GM12891 (cell line): ENCODE measurements around the gene EPAS1.

Experiments
- PAX5 ChIP-seq: IDR thresholded peaks from 2 replicates; pipeline ENCODE4 v1.6.1; 2011; ENCODE audit warnings: low read length, moderate library complexity, mild to moderate bottlenecking; ENCODE audit not compliant: insufficient read depth, severe bottlenecking
- POLR2A ChIP-seq: IDR thresholded peaks from 2 replicates; pipeline ENCODE4 v1.6.1; 2011; ENCODE audit warnings: low read depth, low read length, control low read depth
- POLR2AphosphoS5 ChIP-seq: IDR thresholded peaks from 2 replicates; pipeline ENCODE4 v1.6.1; 2011; ENCODE audit warnings: low read depth, low read length, control low read depth
- POU2F2 ChIP-seq: IDR thresholded peaks from 2 replicates; pipeline ENCODE4 v1.6.1; 2011; ENCODE audit warnings: low read depth, mild to moderate bottlenecking, control low read depth, low read length, moderate library complexity
- SPI1 ChIP-seq: IDR thresholded peaks from 2 replicates; pipeline ENCODE4 v1.6.1; 2011; ENCODE audit warnings: low read depth, low read length, control low read depth
- TAF1 ChIP-seq: IDR thresholded peaks from 2 replicates; pipeline ENCODE4 v1.6.1; 2011; ENCODE audit warnings: low read depth, low read length, control low read depth

GRCh38 chr2:46356991-46357390 is 59.8 kb downstream of the EPAS1 start:
- TF ChIP-seq TAF1 (no peak), POLR2A (no peak), POLR2AphosphoS5 (no peak), PAX5 (no peak), SPI1 (no peak), POU2F2 (no peak)
